Activated naive CD4-positive, alpha-beta T cell treated with anti-CD3 and anti-CD28 coated beads for 36 hours (primary cell): ENCODE data around the gene TUT7. TPM values are rescaled to one million over a fixed set of nuclear protein-coding genes. Genes with fewer than 3 reads are reported as not detected.

Experiments
- CTCF ChIA-PET: fragments of 350-600 bp; sonication (Branson Sonifier 250); formaldehyde crosslinking; loops from one replicate; lab custom pipeline; 2021; ENCODE audit warnings: antibody characterized with exemption; lab: Charles Lee
- DNase-seq: peaks from one replicate; pipeline ENCODE4 v3.0.0-alpha.2; 2020
- H3K27ac Mint-ChIP-seq: one replicate; pipeline ENCODE4 v1.8.0; 2021; ENCODE audit warnings: mild to moderate bottlenecking, mixed read lengths
- H3K27me3 Mint-ChIP-seq: one replicate; pipeline ENCODE4 v1.8.0; 2021; ENCODE audit warnings: low read depth, mixed read lengths
- H3K36me3 Mint-ChIP-seq: one replicate; pipeline ENCODE4 v1.8.0; 2021; ENCODE audit warnings: low read depth, mixed read lengths
- H3K4me1 Mint-ChIP-seq: one replicate; pipeline ENCODE4 v1.8.0; 2021; ENCODE audit warnings: low read depth, mixed read lengths
- H3K4me3 Mint-ChIP-seq: one replicate; pipeline ENCODE4 v1.8.0; 2021; ENCODE audit warnings: mild to moderate bottlenecking, moderate library complexity, mixed read lengths
- H3K9me3 Mint-ChIP-seq: one replicate; pipeline ENCODE4 v1.8.0; 2021; ENCODE audit warnings: mixed read lengths
- intact Hi-C: fragments of 100-400 bp; cut with micrococcal nuclease; formaldehyde crosslinking; loops from one replicate; pipeline ENCODE4 v1.15.1; 2023
- total RNA-seq, 2 experiments: library from RNA; stranded (reverse); gene quantifications; one replicate each; pipeline ENCODE4 v1.2.3, GENCODE V29; 2021

The TUT7 gene
- total RNA-seq, 2 experiments from 2014 or later, result 22.7 to 23.5 TPM

GRCh38 chr9:86342269-86342668 lies 11.9 kb downstream of the TUT7 start:
- peaks cover 36% of the 10 kb centered on the region for H3K36me3 Mint-ChIP-seq
- no peak overlapping the region for H3K27ac Mint-ChIP-seq
- H3K27me3 Mint-ChIP-seq, result no peaks in the 10 kb centered on the region
- H3K4me1 Mint-ChIP-seq, result peaks cover 47% of the 10 kb centered on the region
- CTCF ChIA-PET, result interaction anchor here (0.7 kb wide), 1 partner anchor 32 kb away, joined by 3 read pairs; no protein-coding TSS in a partner anchor
- H3K4me3 Mint-ChIP-seq, result no peak overlapping the region
- no peaks in the 10 kb centered on the region for H3K9me3 Mint-ChIP-seq
- intact Hi-C loops, result no loop called here
- no peak for DNase-seq

GRCh38 chr9:86341007-86341491 lies 13.2 kb downstream of the TUT7 start:
- Mint-ChIP-seq H3K36me3 (peaks cover 47% of the 10 kb centered on the region), H3K27ac (no peak overlapping the region), H3K4me3 (no peak overlapping the region), H3K9me3 (no peaks in the 10 kb centered on the region), H3K4me1 (peaks cover 44% of the 10 kb centered on the region), H3K27me3 (no peaks in the 10 kb centered on the region)
- CTCF ChIA-PET, result no interaction called here
- DNase-seq, result no peak
- intact Hi-C loops, result no loop called here

GRCh38 chr9:86340356-86341006 lies 13.7 kb downstream of the TUT7 start:
- Mint-ChIP-seq H3K4me1 (peaks cover 42% of the 10 kb centered on the region), H3K9me3 (no peaks in the 10 kb centered on the region)
- CTCF ChIA-PET, result no interaction called here

DNA sequence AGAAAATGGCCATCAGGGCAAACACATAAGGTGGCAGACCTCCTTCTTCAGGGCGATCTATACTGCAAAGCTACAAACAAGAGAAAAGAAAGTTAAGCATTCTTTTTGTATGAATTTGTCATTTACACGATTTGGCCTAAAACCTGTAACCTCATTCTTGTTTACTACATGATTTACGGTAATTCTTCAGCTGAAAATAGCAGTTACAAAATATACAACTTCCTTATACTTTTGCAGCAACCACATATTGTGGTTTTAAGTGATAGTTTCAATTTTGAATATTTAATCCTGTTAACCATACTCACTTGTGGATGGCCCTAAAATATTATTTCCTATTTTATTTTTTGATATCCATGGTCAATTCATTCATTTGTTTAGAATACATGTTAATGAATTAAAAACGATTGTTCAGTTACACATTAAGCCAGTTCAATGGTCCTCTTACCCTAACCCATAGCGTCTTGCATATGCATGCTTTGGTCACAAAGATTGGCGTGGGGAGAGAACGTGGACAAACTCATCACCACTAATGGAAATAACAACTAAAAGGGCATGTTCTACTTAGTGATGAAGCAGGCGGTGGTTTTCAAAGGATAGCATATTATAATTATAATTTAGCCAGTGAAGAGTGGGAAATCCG lies 16.6 kb downstream of the TUT7 start:
- Mint-ChIP-seq H3K9me3 (no peaks in the 10 kb centered on the region), H3K27me3 (no peaks in the 10 kb centered on the region), H3K27ac (no peak overlapping the region), H3K4me3 (no peak overlapping the region), H3K36me3 (peaks cover 64% of the 10 kb centered on the region), H3K4me1 (peaks cover 39% of the 10 kb centered on the region)
- no peak for DNase-seq
- CTCF ChIA-PET, result no interaction called here
- intact Hi-C loops, result loop anchor here (1.0 to 5.0 kb wide), 3 partner anchors 11 to 35 kb away; no protein-coding TSS in a partner anchor

More at GRCh38 chr9:86340356-86341006, 13.7 kb downstream of the TUT7 start:
- no peaks in the 10 kb centered on the region for H3K27me3 Mint-ChIP-seq
- peaks cover 51% of the 10 kb centered on the region for H3K36me3 Mint-ChIP-seq
- no peak for DNase-seq
- no peak overlapping the region for H3K4me3 Mint-ChIP-seq
- no peak overlapping the region for H3K27ac Mint-ChIP-seq
- intact Hi-C loops, result no loop called here

- no peak overlapping the region for H3K4me3 Mint-ChIP-seq
- H3K4me1 Mint-ChIP-seq, result peaks cover 31% of the 10 kb centered on the region
- CTCF ChIA-PET, result no interaction called here
- no peaks in the 10 kb centered on the region for H3K27me3 Mint-ChIP-seq
- peaks cover 61% of the 10 kb centered on the region for H3K36me3 Mint-ChIP-seq
- no peak overlapping the region for H3K27ac Mint-ChIP-seq
- intact Hi-C loops, result loop anchor here (5.0 kb wide), 1 partner anchor 34 kb away; no protein-coding TSS in a partner anchor
- no peak for DNase-seq
- H3K9me3 Mint-ChIP-seq, result no peaks in the 10 kb centered on the region
Measured at GRCh38 chr9:86336058-86336457, 18.2 kb downstream of the TUT7 start.

- Mint-ChIP-seq H3K27ac (no peak overlapping the region), H3K27me3 (no peaks in the 10 kb centered on the region), H3K36me3 (peaks cover 57% of the 10 kb centered on the region), H3K9me3 (no peaks in the 10 kb centered on the region), H3K4me3 (no peak overlapping the region), H3K4me1 (peaks cover 15% of the 10 kb centered on the region)
- DNase-seq, result no peak
- intact Hi-C loops, result no loop called here
- CTCF ChIA-PET, result no interaction called here
Measured at GRCh38 chr9:86333651-86334050, 20.6 kb downstream of the TUT7 start.

DNA sequence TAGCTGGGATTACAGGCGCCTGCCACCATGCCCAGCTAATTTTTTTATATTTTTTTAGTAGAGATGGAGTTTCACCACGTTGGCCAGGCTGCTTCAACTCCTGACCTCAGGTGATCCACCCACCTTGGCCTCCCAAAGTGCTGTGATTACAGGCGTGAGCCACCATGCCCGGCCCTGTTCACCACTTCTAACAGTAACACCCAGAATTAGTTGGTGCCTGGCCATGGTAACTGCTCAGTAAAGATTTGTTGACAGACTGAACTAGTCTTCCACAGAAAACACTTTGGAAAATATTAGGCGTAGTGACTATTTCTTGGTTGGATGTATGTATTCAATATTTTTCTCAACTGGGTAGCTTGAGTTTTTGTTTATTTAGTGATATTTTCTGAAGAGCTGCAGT lies 24.0 kb downstream of the TUT7 start:
- no peak for DNase-seq
- H3K27ac Mint-ChIP-seq, result no peak overlapping the region
- no peaks in the 10 kb centered on the region for H3K27me3 Mint-ChIP-seq
- H3K36me3 Mint-ChIP-seq, result peaks cover 42% of the 10 kb centered on the region
- H3K4me3 Mint-ChIP-seq, result no peak overlapping the region
- H3K4me1 Mint-ChIP-seq, result peaks cover 6% of the 10 kb centered on the region
- intact Hi-C loops, result no loop called here
- CTCF ChIA-PET, result no interaction called here
- no peaks in the 10 kb centered on the region for H3K9me3 Mint-ChIP-seq

DNA sequence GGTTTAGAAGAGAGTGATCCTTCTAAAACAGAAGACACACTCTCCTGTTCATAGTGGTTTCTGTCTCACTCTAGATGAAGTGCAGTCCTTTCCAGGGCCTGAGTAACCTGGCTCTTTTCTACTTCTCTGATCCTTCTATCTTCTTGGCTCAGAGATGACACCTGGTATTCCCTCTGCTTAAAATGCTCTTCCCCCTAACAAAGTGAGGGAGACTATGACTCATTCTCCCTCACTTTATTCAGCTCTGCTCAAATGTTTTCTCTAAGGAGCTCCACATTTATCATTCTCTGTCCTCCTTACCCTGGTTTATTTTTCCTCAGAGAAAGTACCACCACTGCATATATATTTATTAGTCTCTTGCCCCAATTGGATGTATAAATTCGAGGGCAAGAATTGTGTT lies 24.6 kb downstream of the TUT7 start:
- no peaks in the 10 kb centered on the region for H3K27me3 Mint-ChIP-seq
- H3K9me3 Mint-ChIP-seq, result no peaks in the 10 kb centered on the region
- CTCF ChIA-PET, result no interaction called here
- H3K4me1 Mint-ChIP-seq, result peaks cover 6% of the 10 kb centered on the region
- peaks cover 45% of the 10 kb centered on the region for H3K36me3 Mint-ChIP-seq
- DNase-seq, result no peak
- no peak overlapping the region for H3K4me3 Mint-ChIP-seq
- no peak overlapping the region for H3K27ac Mint-ChIP-seq
- intact Hi-C loops, result no loop called here

DNA sequence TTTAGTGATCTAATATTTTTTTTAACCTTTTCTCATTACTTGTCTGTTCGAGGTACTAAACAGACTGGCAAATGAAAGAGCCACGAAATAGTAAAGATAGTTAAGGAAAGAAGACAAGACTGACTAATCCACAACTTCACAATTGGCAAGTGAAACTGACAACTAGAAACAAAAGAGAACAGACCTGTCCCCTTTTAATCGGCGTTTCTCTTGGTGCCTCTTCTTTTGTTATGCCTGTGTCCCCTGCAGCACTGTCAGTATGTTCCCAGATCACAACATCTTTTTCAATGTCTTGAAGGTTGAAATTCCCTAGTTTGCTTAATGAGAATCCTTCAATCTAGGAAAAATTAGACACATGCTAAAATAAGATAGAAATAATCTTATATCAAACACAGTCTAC lies 26.1 kb downstream of the TUT7 start:
- CTCF ChIA-PET, result interaction anchor here (0.5 kb wide), 1 partner anchor 27 kb away, joined by 4 read pairs; no protein-coding TSS in a partner anchor
- Mint-ChIP-seq H3K9me3 (no peaks in the 10 kb centered on the region), H3K4me3 (no peak overlapping the region), H3K27ac (no peak overlapping the region), H3K36me3 (peaks cover 39% of the 10 kb centered on the region), H3K27me3 (no peaks in the 10 kb centered on the region), H3K4me1 (peaks cover 6% of the 10 kb centered on the region)
- no peak for DNase-seq
- intact Hi-C loops, result no loop called here

GRCh38 chr9:86326536-86326935 lies 27.7 kb downstream of the TUT7 start:
- H3K4me1 Mint-ChIP-seq, result peaks cover 6% of the 10 kb centered on the region
- no peak overlapping the region for H3K27ac Mint-ChIP-seq
- H3K9me3 Mint-ChIP-seq, result no peaks in the 10 kb centered on the region
- CTCF ChIA-PET, result interaction anchor here (1.4 kb wide), 1 partner anchor 124 kb away, joined by 4 read pairs; no protein-coding TSS in a partner anchor
- no peak for DNase-seq
- H3K27me3 Mint-ChIP-seq, result no peaks in the 10 kb centered on the region
- intact Hi-C loops, result no loop called here
- H3K4me3 Mint-ChIP-seq, result no peak overlapping the region
- peaks cover 34% of the 10 kb centered on the region for H3K36me3 Mint-ChIP-seq

DNA sequence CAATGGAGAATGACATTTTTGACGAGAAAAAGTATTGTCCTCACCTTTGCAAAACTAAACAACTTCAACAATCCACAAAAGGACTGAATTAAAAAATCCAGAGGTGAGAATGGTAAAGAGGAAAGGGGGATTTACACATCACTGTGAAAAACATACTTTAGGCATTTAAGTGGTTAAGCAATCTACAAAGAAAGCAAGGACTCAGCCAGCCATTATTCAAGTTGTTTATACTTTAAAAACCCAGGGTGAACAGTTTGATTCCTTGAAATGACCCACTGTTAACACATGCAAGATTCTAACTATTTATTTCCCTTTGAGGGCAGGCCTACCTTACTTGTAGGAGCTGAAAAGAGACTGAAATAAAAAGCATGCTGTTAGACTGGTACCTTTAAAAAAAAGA lies 29.3 kb downstream of the TUT7 start:
- intact Hi-C loops, result no loop called here
- Mint-ChIP-seq H3K27me3 (no peaks in the 10 kb centered on the region), H3K36me3 (peaks cover 40% of the 10 kb centered on the region), H3K27ac (no peak overlapping the region), H3K4me3 (no peak overlapping the region), H3K4me1 (peaks cover 6% of the 10 kb centered on the region), H3K9me3 (no peaks in the 10 kb centered on the region)
- CTCF ChIA-PET, result interaction anchor here (1.4 kb wide), 1 partner anchor 123 kb away, joined by 4 read pairs; no protein-coding TSS in a partner anchor
- DNase-seq, result no peak

DNA sequence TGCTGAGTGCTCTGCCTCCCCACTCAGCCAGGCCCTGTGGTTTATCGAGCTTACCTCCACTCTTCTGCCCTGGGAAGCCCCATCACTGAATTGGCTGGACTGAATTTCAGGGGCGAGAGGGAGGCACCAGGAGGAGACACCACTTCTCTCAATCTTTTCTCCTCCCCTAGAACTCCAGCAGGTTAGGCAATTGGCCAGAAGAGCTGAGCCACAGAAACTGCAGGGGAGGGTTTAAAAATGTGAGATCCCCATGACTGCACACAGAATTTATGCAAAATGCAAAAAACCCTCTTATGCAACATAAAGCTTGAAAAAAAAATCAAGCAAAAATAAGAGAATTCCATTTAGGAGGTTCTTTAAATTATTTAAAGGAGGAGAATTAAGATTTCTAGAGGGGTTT lies 29.9 kb downstream of the TUT7 start:
- Mint-ChIP-seq H3K9me3 (no peaks in the 10 kb centered on the region), H3K4me3 (no peak overlapping the region), H3K4me1 (peaks cover 6% of the 10 kb centered on the region), H3K36me3 (peaks cover 41% of the 10 kb centered on the region), H3K27ac (no peak overlapping the region), H3K27me3 (no peaks in the 10 kb centered on the region)
- no peak for DNase-seq
- CTCF ChIA-PET, result no interaction called here
- intact Hi-C loops, result no loop called here
